Measurements from ENCODE around the gene TBX3. TPM values are rescaled to one million over a fixed set of nuclear protein-coding genes. Genes with fewer than 3 reads are reported as not detected.

Gene TBX3
- polyA plus RNA-seq, 1 of the 3 experiments (the other 2 are of a cell fraction), result 10.2 TPM

DNA sequence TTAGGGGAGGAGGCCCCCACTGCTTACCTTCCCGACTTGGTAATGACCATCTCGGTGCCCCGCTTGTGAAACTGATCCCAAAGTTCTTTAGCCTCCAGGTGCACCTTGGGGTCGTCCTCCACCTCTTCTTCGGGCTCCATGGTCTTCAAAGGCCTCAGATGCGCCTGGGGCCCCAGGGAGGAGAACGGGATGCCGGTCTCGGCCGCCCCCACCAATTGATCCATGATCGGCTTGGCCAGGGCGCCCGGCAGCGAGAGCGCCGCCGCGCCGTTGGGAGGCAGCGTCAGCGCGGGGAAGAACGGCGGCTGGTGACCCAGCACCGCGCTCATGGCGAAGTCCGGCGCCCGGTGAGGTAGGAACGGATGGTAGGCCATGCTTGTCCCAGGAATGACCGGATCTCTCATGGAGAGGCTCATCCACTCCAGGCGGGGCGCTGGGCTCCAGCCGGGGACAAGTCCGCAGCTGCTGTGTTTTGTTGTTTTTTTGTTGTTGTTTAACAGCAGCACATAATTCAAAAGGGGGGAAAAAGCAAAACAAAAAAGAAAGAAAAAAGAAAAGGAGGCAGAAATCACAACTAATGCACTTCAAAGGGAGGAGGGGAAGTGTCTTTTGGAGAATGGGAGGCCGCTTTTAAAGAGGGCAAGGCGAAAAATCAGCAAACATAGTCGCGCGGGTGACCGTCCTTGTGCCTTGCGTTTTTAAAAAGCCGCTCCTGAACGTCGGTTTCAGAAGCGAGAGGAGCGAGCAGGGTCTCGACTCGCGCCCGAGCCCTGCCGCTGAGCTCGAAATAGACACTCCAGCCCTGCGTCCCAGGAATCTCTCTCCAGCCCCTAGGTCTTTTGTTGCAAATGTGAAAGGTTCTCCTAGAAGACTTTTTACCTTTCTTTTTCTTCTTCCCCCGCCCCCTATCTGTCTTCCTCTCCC, 928 bp downstream of the TBX3 start:
- Histone ChIP-seq H3K4me1 (ENCODE audit: control insufficient read depth in 1 of 2, insufficient read depth in 2 of 2, low read depth in 1 of 2, low read length in 1 of 2) (peaks cover 0 to 22% of the 10 kb centered on the region in 2 experiments; a peak in 2 of 4 replicates), H2AFZ (ENCODE audit: low read depth) (peak overlapping the region; percentile 82; the same call in 1 of the 2 replicates), H3K27me3 (ENCODE audit: insufficient read depth) (no peaks in the 10 kb centered on the region; the same call in 1 of the 2 replicates), H3K9me3 (no peaks in the 10 kb centered on the region), H3K4me3 (ENCODE audit: low read depth in 2 of 2, low read length in 1 of 2) (peak overlapping the region; percentile 78 to 96), H3K4me2 (peak overlapping the region; percentile 86), H3K9ac (peak overlapping the region; percentile 99), H3K36me3 (replicated peaks in 1 of 2; ENCODE audit: control insufficient read depth in 1 of 2, insufficient read depth in 2 of 2, low read length in 1 of 2) (peaks cover 0 to 9% of the 10 kb centered on the region in 2 experiments), H4K20me1 (ENCODE audit: insufficient read depth) (no peaks in the 10 kb centered on the region), H3K27ac (ENCODE audit: low read depth in 2 of 2, low read length in 1 of 2) (peak overlapping the region; percentile 96), H3K9me2 (no peaks in the 10 kb centered on the region), H3F3A (replicated peaks; ENCODE audit: insufficient read depth) (peaks cover 22% of the 10 kb centered on the region), H3K79me2 (ENCODE audit: insufficient read depth) (peaks cover 58% of the 10 kb centered on the region)
- ChIA-PET CTCF (interaction anchor here (0.7 to 6.7 kb wide), 18 partner anchors 12 to 1234 kb away, joined by 3 to 117 read pairs (median 4); no protein-coding TSS in a partner anchor), POLR2A (interaction anchor here (0.5 to 5.1 kb wide), 14 partner anchors 12 to 1074 kb away, joined by 3 to 77 read pairs (median 6); no protein-coding TSS in a partner anchor)
- DNase-seq, result no peak
- 1% methylated on average over 49 of the region's 56 CpGs for WGBS (ENCODE audit: low lambda C conversion rate)
- TF ChIP-seq, protein P1, sequence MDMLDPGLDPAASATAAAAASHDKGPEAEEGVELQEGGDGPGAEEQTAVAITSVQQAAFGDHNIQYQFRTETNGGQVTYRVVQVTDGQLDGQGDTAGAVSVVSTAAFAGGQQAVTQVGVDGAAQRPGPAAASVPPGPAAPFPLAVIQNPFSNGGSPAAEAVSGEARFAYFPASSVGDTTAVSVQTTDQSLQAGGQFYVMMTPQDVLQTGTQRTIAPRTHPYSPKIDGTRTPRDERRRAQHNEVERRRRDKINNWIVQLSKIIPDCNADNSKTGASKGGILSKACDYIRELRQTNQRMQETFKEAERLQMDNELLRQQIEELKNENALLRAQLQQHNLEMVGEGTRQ (IDR thresholded peaks at IDR 0.05; ENCODE audit: borderline replicate concordance, low read depth, low read length), result no peak
- TF ChIP-seq MXI1 (IDR thresholded peaks at IDR 0.05; ENCODE audit: low read depth, low read length) (no peak), RAD21 (IDR thresholded peaks at IDR 0.05; ENCODE audit: low read length) (peak; percentile 24; the same call in 1 of the 2 replicates), TAF1 (IDR thresholded peaks at IDR 0.05; ENCODE audit: borderline replicate concordance, low read depth, low read length) (peak; percentile 49; the same call in 1 of the 2 replicates)

DNA sequence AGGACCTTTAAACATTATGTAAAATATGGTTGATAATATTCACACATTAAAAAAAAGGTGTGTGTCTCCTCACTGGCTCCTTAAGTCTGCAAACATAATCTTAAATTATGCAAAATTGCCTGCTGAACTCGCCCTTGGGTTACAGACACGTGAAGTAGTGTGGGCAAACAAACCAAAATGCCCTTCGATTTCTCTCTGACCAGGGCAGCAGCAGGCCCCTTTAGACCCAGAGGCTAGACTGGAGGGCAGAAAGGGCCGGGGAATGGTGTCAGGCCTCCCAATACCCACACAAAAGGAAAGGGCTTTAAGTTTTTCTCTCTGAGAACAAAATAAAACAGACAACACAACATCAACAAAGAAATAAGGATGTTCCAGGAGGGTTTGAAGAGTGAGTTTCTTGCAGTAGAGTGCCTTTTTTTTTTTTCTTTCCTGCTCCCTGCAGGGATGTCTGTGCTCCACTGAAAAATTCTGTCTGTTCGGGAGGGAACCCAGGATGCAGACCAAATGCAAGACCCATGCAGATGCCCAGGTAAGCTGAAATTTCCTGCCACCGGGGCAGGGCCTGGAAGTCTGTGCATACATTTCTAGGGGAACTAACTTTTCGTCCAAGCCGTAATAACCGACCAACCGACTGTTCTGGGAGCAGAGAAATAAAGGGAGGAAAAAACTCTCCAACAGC, 1.7 kb downstream of the TBX3 start:
- H3K27ac ChIP-seq (ENCODE audit: low read depth in 2 of 2, low read length in 1 of 2), result peak overlapping the region; percentile 96
- peaks cover 0 to 28% of the 10 kb centered on the region in 2 experiments; a peak in 2 of 4 replicates for H3K4me1 ChIP-seq (ENCODE audit: control insufficient read depth in 1 of 2, insufficient read depth in 2 of 2, low read depth in 1 of 2, low read length in 1 of 2)
- peak overlapping the region; percentile 78 to 96 for H3K4me3 ChIP-seq (ENCODE audit: low read depth in 2 of 2, low read length in 1 of 2)
- TF ChIP-seq YY1 (IDR thresholded peaks at IDR 0.05; ENCODE audit: low read depth) (0 out of 2 replicates have a peak, but pooled peaks have one; percentile 8), TCF12 (IDR thresholded peaks at IDR 0.05) (no peak)
- peaks cover 62% of the 10 kb centered on the region for H3K79me2 ChIP-seq (ENCODE audit: insufficient read depth)
- H3K4me2 ChIP-seq, result peak overlapping the region; percentile 86
- no peak overlapping the region for H2AFZ ChIP-seq (ENCODE audit: low read depth)
- no peaks in the 10 kb centered on the region for H4K20me1 ChIP-seq (ENCODE audit: insufficient read depth)
- peak overlapping the region; percentile 99 for H3K9ac ChIP-seq
- H3K36me3 ChIP-seq (replicated peaks in 1 of 2; ENCODE audit: control insufficient read depth in 1 of 2, insufficient read depth in 2 of 2, low read length in 1 of 2), result peaks cover 6 to 15% of the 10 kb centered on the region in 2 experiments
- H3K27me3 ChIP-seq (ENCODE audit: insufficient read depth), result no peaks in the 10 kb centered on the region
- WGBS (ENCODE audit: low lambda C conversion rate), result 3% methylated on average over 10 of the region's 10 CpGs
- no peaks in the 10 kb centered on the region for H3K9me3 ChIP-seq
- H3K9me2 ChIP-seq, result no peaks in the 10 kb centered on the region
- CTCF ChIA-PET, result interaction anchor here (0.7 to 6.7 kb wide), 4 partner anchors 11 to 1235 kb away, joined by 3 to 117 read pairs (median 3); no protein-coding TSS in a partner anchor
- peaks cover 25% of the 10 kb centered on the region for H3F3A ChIP-seq (replicated peaks; ENCODE audit: insufficient read depth)
- POLR2A ChIA-PET, result interaction anchor here (1.5 to 5.1 kb wide), 2 partner anchors 11 to 771 kb away, joined by 4 to 77 read pairs; no protein-coding TSS in a partner anchor
- DNase-seq, result no peak
